ENCODE measurements around the gene STK11IP. TPM values are rescaled to one million over a fixed set of nuclear protein-coding genes. Genes with fewer than 3 reads are reported as not detected.

STK11IP gene
- total RNA-seq, 1 experiment from 2014 or later = 45.0 TPM

GRCh38 chr2:219605607-219605954 lies 7.9 kb downstream of the STK11IP start:
- H3K4me3 ChIP-seq (replicated peaks in 1 of 2; ENCODE audit: low read depth in 1 of 2, low read length in 2 of 2) = no peak overlapping the region
- POLR2A ChIA-PET = no interaction called here
- no peaks in the 10 kb centered on the region for H4K20me1 ChIP-seq (ENCODE audit: insufficient read depth)
- no peak overlapping the region for H3K27ac ChIP-seq (ENCODE audit: low read depth, low read length)
- no peaks in the 10 kb centered on the region for H3K27me3 ChIP-seq (ENCODE audit: insufficient read depth, low read length)
- H3K4me1 ChIP-seq (ENCODE audit: control insufficient read depth in 1 of 2, insufficient read depth in 2 of 2, low read length in 2 of 2) = no peaks in the 10 kb centered on the region
- H3K36me3 ChIP-seq (ENCODE audit: control insufficient read depth in 1 of 2, insufficient read depth in 2 of 2, low read length in 2 of 2) = peaks cover 3 to 10% of the 10 kb centered on the region in 2 experiments; a peak in 3 of 4 replicates
- no peak overlapping the region for H3K4me2 ChIP-seq (ENCODE audit: low read length)
- ATAC-seq (no peak), DNase-seq (ENCODE audit: low read depth, low spot score) (no peak)
- no peak overlapping the region for H3K9ac ChIP-seq (ENCODE audit: low read length)
- no peaks in the 10 kb centered on the region for H3K79me2 ChIP-seq (ENCODE audit: insufficient read depth, low read length)
- intact Hi-C loops (cut with micrococcal nuclease) = no loop called here
- BruUV-seq (replicated peaks) = no TSS peak
- H2AFZ ChIP-seq (ENCODE audit: low read depth, low read length, poor library complexity, severe bottlenecking) = no peak overlapping the region
- CTCF ChIA-PET = no interaction called here
- H3K9me2 ChIP-seq (ENCODE audit: insufficient read depth) = no peaks in the 10 kb centered on the region
- RAD21 ChIA-PET (ENCODE audit: low non-redundant PET in 1 of 2, low total read pairs in 2 of 2, uncharacterized antibody in 2 of 2, unreplicated experiment in 2 of 2) = no interaction called here
- H3K9me3 ChIP-seq (ENCODE audit: control insufficient read depth in 1 of 2, insufficient read depth in 1 of 2, low read depth in 1 of 2, low read length in 2 of 2) = no peaks in the 10 kb centered on the region
- TF ChIP-seq MAX (IDR thresholded peaks at IDR 0.05) = no peak
- TF ChIP-seq SRF (IDR thresholded peaks at IDR 0.05; ENCODE audit: low read depth) = no peak
- no peak for TF ChIP-seq TCF7L2 (IDR thresholded peaks at IDR 0.05; ENCODE audit: borderline replicate concordance, extremely low read depth, insufficient read depth, insufficient read length)
- no peak for TF ChIP-seq CBX3 (IDR thresholded peaks at IDR 0.05; ENCODE audit: low read depth)
- TF ChIP-seq POLR2A (IDR thresholded peaks at IDR 0.05; ENCODE audit: borderline replicate concordance, extremely low read depth, insufficient read depth, insufficient read length) = no peak
- TF ChIP-seq CTCF (IDR thresholded peaks at IDR 0.05 in 2 of 3, conservative IDR thresholded peaks at IDR 0.05 in 1 of 3; ENCODE audit: borderline replicate concordance in 1 of 3, insufficient read depth in 1 of 3, low read depth in 2 of 3, low read length in 2 of 3) = no peak
- no peak for TF ChIP-seq YY1 (IDR thresholded peaks at IDR 0.05; ENCODE audit: extremely low read depth, insufficient replicate concordance, low read depth, low read length)
- TF ChIP-seq EZH2 (IDR thresholded peaks at IDR 0.05) = no peak
- no peak for TF ChIP-seq EZH2phosphoT487 (IDR thresholded peaks at IDR 0.05; ENCODE audit: borderline replicate concordance)
- no peak for TF ChIP-seq REST (IDR thresholded peaks at IDR 0.05; ENCODE audit: low read depth)
- no peak for TF ChIP-seq SIN3A (IDR thresholded peaks at IDR 0.05; ENCODE audit: low read depth)
- no peak for TF ChIP-seq ELF1 (IDR thresholded peaks at IDR 0.05; ENCODE audit: borderline replicate concordance, low read depth)
- no peak for TF ChIP-seq ZNF274 (IDR thresholded peaks at IDR 0.05; ENCODE audit: low read depth, low read length)
- no peak for TF ChIP-seq CEBPB (IDR thresholded peaks at IDR 0.05; ENCODE audit: low read depth)
- no peak for TF ChIP-seq JUND (IDR thresholded peaks at IDR 0.05)

Measured in HCT116 (cell line).